GM19397 (cell line): Measurements from ENCODE around the gene ARHGEF1.

Experiments used
- ATAC-seq: cut with Tn5 transposase; IDR thresholded peaks from one replicate; pipeline ENCODE4 v1.9.1; 2021; ENCODE audit warnings: mild to moderate bottlenecking, moderate library complexity; ENCODE audit not compliant: unreplicated experiment

The ARHGEF1 gene

DNA sequence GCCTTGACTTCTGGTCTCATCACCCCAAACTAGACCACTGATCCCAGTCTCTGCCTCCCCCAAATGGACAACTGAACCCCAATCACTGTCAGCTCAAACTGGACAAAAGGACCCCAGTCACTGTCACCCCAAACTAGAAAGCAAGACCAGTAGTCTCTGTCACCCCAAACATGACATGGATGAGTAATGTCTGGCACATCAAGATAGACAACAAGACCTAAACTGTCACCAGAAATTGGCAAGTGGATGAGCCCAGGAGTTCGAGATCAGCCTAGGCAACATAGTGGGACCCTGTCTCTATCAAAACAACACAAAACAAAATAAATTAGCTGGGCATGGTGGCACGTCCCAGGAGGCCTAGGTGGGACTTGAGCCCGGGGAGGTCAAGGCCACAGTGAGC is 64.1 kb downstream of the ARHGEF1 start:
- ATAC-seq: no peak

DNA sequence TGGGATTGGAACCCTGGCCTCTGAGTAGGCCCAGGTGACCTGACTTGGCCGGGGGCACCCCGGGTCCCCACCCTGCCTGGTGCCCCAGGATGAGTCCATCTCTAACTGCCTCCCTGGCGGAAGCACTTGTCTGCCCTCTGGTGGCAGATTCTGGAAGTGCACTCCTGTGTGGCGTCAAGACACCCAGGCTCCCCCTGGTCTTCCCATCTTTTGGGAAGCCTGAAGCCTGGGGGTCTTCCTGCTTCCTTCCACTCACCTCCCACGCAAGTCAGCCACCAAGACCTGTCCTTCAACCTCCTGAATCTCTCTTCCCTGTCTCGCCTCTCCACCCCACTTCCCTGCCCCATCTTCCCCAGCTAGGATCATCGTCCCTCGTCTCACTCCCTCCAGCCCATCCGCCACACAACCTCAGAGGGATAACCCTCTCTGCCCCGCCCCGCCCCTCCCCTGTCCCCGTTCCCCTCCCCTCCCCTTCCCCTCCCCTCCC is 68.7 kb downstream of the ARHGEF1 start:
- no peak for ATAC-seq

DNA sequence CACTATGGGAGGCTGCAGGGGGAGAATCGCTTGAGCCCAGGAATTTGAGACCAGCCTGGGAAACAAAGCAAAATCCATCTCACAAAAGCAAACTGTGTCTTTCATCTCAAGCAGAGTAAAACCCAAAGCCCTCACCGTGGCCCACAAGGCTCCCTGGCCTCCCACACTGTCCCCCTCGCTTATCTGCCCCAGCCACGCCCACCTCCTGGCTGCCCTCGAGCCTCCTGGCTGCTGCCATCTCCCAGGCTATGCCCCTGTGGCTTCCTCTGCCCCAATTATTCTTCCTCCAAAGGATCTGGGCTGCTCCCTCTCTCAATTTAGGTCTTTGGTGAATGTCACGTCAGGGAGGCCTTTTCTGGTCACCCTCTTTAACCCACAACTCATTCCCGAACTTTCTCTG is 72.5 kb downstream of the ARHGEF1 start:
- no peak for ATAC-seq

DNA sequence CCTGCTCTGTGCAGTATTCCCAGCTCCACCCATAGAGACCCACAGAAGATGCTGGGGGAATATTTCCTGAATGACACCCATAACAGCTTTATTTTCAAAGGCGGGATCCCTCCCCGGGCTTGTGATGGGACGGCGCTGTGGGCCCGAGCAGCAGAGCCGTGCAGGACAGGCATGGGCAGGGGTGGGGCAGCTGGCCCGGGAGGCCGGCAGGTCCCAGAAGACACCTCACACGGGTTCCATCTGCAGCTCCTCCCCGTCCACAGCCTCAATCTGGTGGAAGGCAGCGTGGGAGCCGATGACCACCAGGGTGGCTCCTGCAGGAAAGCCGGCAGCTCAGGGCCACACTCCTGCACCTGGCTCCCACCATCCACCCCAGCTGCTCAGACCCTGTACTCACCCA is 73.6 kb downstream of the ARHGEF1 start:
- ATAC-seq: no peak
